NT2/D1 (cell line): ENCODE measurements around the gene IBSP.

ENCODE experiments used
- SUZ12 ChIP-seq: IDR thresholded peaks from 2 replicates; pipeline ENCODE4 v1.6.1; 2011; ENCODE audit not compliant: insufficient read length, insufficient read depth; ENCODE audit errors: extremely low read depth
- YY1 ChIP-seq: IDR thresholded peaks from 2 replicates; pipeline ENCODE4 v1.6.1; 2011; ENCODE audit not compliant: insufficient read length, insufficient read depth

GRCh38 chr4:87839592-87839946 is 40.2 kb downstream of the IBSP start:
- TF ChIP-seq SUZ12 = no peak
- no peak for TF ChIP-seq YY1
